A549 (cell line): ENCODE measurements around the gene CREBZF. TPM values are rescaled to one million over a fixed set of nuclear protein-coding genes. Genes with fewer than 3 reads are reported as not detected.
A peak's percentile ranks its signal among the peaks of the same experiment; 100 is the strongest.

Source experiments
- ATAC-seq, 2 experiments: fragments of 200-7000 bp in 1 of 2; fragments of >200 bp in 1 of 2; cut with Nextera tagmentation in 1 of 2; cut with Tn5 transposase in 1 of 2; 3 replicates each; pipeline versions ENCODE4 v1.8.0 to v1.9.1; 2018 to 2020; ENCODE audit warnings: mild to moderate bottlenecking in 1 of 2, moderate library complexity in 1 of 2
- CTCF ChIA-PET: fragments of 300-600 bp; sonication (Branson Sonifier 250); formaldehyde crosslinking; extraction: SDS; loops from one replicate; lab custom pipeline; 2021; ENCODE audit warnings: antibody characterized with exemption, inconsistent platforms; lab: Yijun Ruan, JAX
- POLR2A ChIA-PET: fragments of 350-600 bp; formaldehyde crosslinking; extraction: SDS; loops from one replicate; lab custom pipeline; 2021; ENCODE audit warnings: antibody characterized with exemption, inconsistent platforms; lab: Yijun Ruan, JAX
- DNase-seq, 2 experiments: peaks; one replicate each; pipeline versions ENCODE4 v3.0.0 to v3.0.0-alpha.2; 2011 to 2016; ENCODE audit warnings: low read depth in 1 of 2, low spot score in 1 of 2
- FAIRE-seq: peaks from 2 replicates; lab custom pipeline; 2011; peaks lifted over from hg19 to GRCh38; lab: Jason Lieb, UNC
- H3K27ac ChIP-seq, 2 experiments: fragments of >200 bp; sonication (Bioruptor Twin); formaldehyde crosslinking; 3 replicates each; pipeline ENCODE4 v1.5.1; 2016 to 2017
- H3K4me1 ChIP-seq: fragments of >200 bp; sonication (Bioruptor Twin); formaldehyde crosslinking; 3 replicates; pipeline ENCODE4 v1.6.1; 2016
- H3K4me2 ChIP-seq: fragments of >200 bp; sonication (Bioruptor Twin); formaldehyde crosslinking; 3 replicates; pipeline ENCODE4 v1.6.1; 2016
- H3K4me3 ChIP-seq: fragments of >200 bp; sonication (Bioruptor Twin); formaldehyde crosslinking; 3 replicates; pipeline ENCODE4 v1.5.1; 2016
- H3K9me3 ChIP-seq: fragments of >200 bp; sonication (Bioruptor Twin); formaldehyde crosslinking; 3 replicates; pipeline ENCODE4 v1.6.1; 2016
- CBX2 ChIP-seq: fragments of 200-600 bp; sonication (generic); IDR thresholded peaks from 2 replicates; pipeline ENCODE4 v1.6.1; 2016; ENCODE audit warnings: low read depth, mild to moderate bottlenecking, borderline replicate concordance
- CBX8 ChIP-seq: fragments of 200-600 bp; sonication (generic); IDR thresholded peaks from 2 replicates; pipeline ENCODE4 v1.6.1; 2016
- CHD4 ChIP-seq: fragments of 200-600 bp; sonication (generic); IDR thresholded peaks from 2 replicates; pipeline ENCODE4 v1.6.1; 2016; ENCODE audit warnings: antibody characterized with exemption, mild to moderate bottlenecking, borderline replicate concordance
- FOSL2 ChIP-seq, 2 experiments: fragments of 450-650 bp in 1 of 2; fragments of >200 bp in 1 of 2; sonication (Bioruptor Twin) in 1 of 2; formaldehyde crosslinking; IDR thresholded peaks; 2 replicates each; pipeline versions ENCODE4 v1.5.0 to v1.6.1; 2016 to 2020; ENCODE audit warnings: mild to moderate bottlenecking in 1 of 2, moderate library complexity in 1 of 2
- FOXS1 ChIP-seq: fragments of 250-450 bp; sonication (Bioruptor Pico); IDR thresholded peaks from 2 replicates; pipeline ENCODE4 v1.5.0; 2020; ENCODE audit warnings: mild to moderate bottlenecking, moderate library complexity
- HDAC2 ChIP-seq: fragments of 200-600 bp; sonication (generic); IDR thresholded peaks from 2 replicates; pipeline ENCODE4 v1.6.1; 2016
- HEYL ChIP-seq: fragments of 250-450 bp; sonication (Bioruptor Pico); IDR thresholded peaks from 2 replicates; pipeline ENCODE4 v1.8.0; 2021; ENCODE audit warnings: mild to moderate bottlenecking, moderate library complexity
- HOXB13 ChIP-seq: fragments of 250-450 bp; sonication (Bioruptor Pico); IDR thresholded peaks from 2 replicates; pipeline ENCODE4 v1.5.0; 2020; ENCODE audit warnings: low read depth, mild to moderate bottlenecking, moderate library complexity
- POLR2AphosphoS2 ChIP-seq: conservative IDR thresholded peaks from 2 replicates; pipeline ENCODE4 v1.6.1; 2012; ENCODE audit warnings: low read length, improper control_type of control experiment, inconsistent platforms
- RAD21 ChIP-seq, 2 experiments: fragments of >200 bp in 1 of 2; sonication (Bioruptor Twin) in 1 of 2; formaldehyde crosslinking in 1 of 2; IDR thresholded peaks in 1 of 2; conservative IDR thresholded peaks in 1 of 2; 2 replicates in 1 of 2; 3 replicates in 1 of 2; pipeline ENCODE4 v1.6.1; 2012 to 2018; ENCODE audit warnings: inconsistent platforms in 1 of 2
- SREBF2 ChIP-seq: fragments of 450-650 bp; IDR thresholded peaks from 2 replicates; pipeline ENCODE4 v1.6.1; 2014; ENCODE audit warnings: mild to moderate bottlenecking, moderate library complexity
- TP53 ChIP-seq: fragments of 250-450 bp; sonication (Bioruptor Pico); IDR thresholded peaks from 2 replicates; pipeline ENCODE4 v1.5.0; 2021; ENCODE audit warnings: mild to moderate bottlenecking, moderate library complexity
- ZC3H11A ChIP-seq: fragments of 450-650 bp; IDR thresholded peaks from 2 replicates; pipeline ENCODE4 v1.6.1; 2014; ENCODE audit warnings: antibody characterized with exemption, mild to moderate bottlenecking
- ZNF302 ChIP-seq: fragments of 250-450 bp; sonication (Bioruptor Pico); IDR thresholded peaks from 2 replicates; pipeline ENCODE4 v1.9.0; 2021; ENCODE audit warnings: inconsistent platforms, mild to moderate bottlenecking, moderate library complexity
- ZSCAN20 ChIP-seq: fragments of 250-450 bp; sonication (Bioruptor Pico); IDR thresholded peaks from 2 replicates; pipeline ENCODE4 v1.8.0; 2022; ENCODE audit warnings: mild to moderate bottlenecking, moderate library complexity
- WGBS: methylation state at CpG from one replicate; pipeline ENCODE4 v1.1.6; 2017; ENCODE audit errors: missing lambda C conversion rate; 5-methylcytosine and 5-hydroxymethylcytosine counted together
- polyA plus RNA-seq, 4 experiments: library from polyadenylated mRNA; depleted of rRNA in 3 of 4; stranded (reverse); fragments of >200 nt; fragmentation: RNase III in 1 of 4; extraction: RNeasy Plus Mini Kit Qiagen cat#74134 plus additional on column Dnase treatment in 1 of 4; gene quantifications; 2 replicates in 3 of 4; 3 replicates in 1 of 4; pipeline ENCODE4 v1.2.3, GENCODE V29; 2011 to 2017
- TF ChIP-seq, protein P1 (sequence below): IDR thresholded peaks from 2 replicates; pipeline ENCODE4 v1.6.1; 2012
- TF ChIP-seq, protein P2 (sequence below): fragments of >200 bp; sonication (Bioruptor Twin); formaldehyde crosslinking; IDR thresholded peaks from 3 replicates; pipeline ENCODE4 v1.5.1; 2016
- TF ChIP-seq, protein P3 (sequence below): fragments of >200 bp; sonication (Bioruptor Twin); formaldehyde crosslinking; IDR thresholded peaks from 3 replicates; pipeline ENCODE4 v1.6.1; 2016
- TF ChIP-seq, protein P4 (sequence below): fragments of 250-450 bp; sonication (Bioruptor Pico); IDR thresholded peaks from 2 replicates; pipeline ENCODE4 v1.5.0; 2020; ENCODE audit warnings: low read depth, mild to moderate bottlenecking, moderate library complexity
- TF ChIP-seq, protein P5 (sequence below): IDR thresholded peaks from 2 replicates; pipeline ENCODE4 v1.6.1; 2012; ENCODE audit warnings: low read depth, borderline replicate concordance
- TF ChIP-seq, protein P6 (sequence below): fragments of 200-600 bp; sonication (generic); IDR thresholded peaks from 2 replicates; pipeline ENCODE4 v1.6.1; 2016; ENCODE audit warnings: antibody characterized with exemption, mild to moderate bottlenecking, moderate library complexity
- TF ChIP-seq, protein P7 (sequence below): IDR thresholded peaks from 2 replicates; pipeline ENCODE4 v1.6.1; 2012
- TF ChIP-seq, protein P8 (sequence below): fragments of >200 bp; sonication (Bioruptor Twin); formaldehyde crosslinking; IDR thresholded peaks from 2 replicates; pipeline ENCODE4 v1.6.1; 2016

The CREBZF gene
- polyA plus RNA-seq, 2 of the 4 experiments (the other 2 are of a cell fraction) = 57.8 to 61.8 TPM

DNA sequence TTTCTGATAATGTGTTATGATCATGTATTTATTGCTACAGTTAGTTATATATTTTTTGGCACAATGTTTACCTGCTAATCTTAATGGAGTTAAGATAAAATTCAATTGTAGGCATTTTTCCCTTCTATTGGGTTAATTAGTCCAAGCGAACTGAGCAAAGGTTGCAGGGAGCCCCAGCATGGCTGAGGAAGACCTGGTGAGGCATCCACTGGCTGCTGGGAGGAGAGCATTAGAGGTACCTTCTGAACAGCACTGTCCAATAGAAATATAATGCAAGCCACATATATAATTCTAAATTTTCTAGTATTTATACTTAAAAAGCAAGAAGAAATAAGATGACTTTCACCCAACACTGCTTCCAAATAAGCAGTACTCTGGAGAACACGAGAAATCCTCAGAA is 17.9 kb downstream of the CREBZF start:
- Histone ChIP-seq H3K9me3 (no peaks in the 10 kb centered on the region), H3K27ac (peak overlapping the region; percentile 86 to 89), H3K4me2 (peak overlapping the region; percentile 87), H3K4me3 (peak overlapping the region; percentile 75), H3K4me1 (peaks cover 18% of the 10 kb centered on the region; the same call in 2 of the 3 replicates)
- ATAC-seq = peak in 1 of 2 experiments; percentile 35; a peak in 3 of 6 replicates
- ChIA-PET CTCF (interaction anchor here (0.6 to 2.1 kb wide), 7 partner anchors 10 to 208 kb away, joined by 3 to 6 read pairs (median 3); partner anchors contain the start of gene CCDC83), POLR2A (interaction anchor here (0.6 to 3.5 kb wide), 7 partner anchors 9 to 197 kb away, joined by 3 to 37 read pairs (median 20); partner anchors contain the start of genes CREBZF, DLG2 and TMEM126B)
- no peak for FAIRE-seq
- TF ChIP-seq, protein P1, sequence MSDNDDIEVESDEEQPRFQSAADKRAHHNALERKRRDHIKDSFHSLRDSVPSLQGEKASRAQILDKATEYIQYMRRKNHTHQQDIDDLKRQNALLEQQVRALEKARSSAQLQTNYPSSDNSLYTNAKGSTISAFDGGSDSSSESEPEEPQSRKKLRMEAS = no peak
- no peak for TF ChIP-seq SREBF2
- no peak for TF ChIP-seq CHD4
- no peak for TF ChIP-seq ZSCAN20 (CRISPR knock-in tag)
- TF ChIP-seq, protein P2, sequence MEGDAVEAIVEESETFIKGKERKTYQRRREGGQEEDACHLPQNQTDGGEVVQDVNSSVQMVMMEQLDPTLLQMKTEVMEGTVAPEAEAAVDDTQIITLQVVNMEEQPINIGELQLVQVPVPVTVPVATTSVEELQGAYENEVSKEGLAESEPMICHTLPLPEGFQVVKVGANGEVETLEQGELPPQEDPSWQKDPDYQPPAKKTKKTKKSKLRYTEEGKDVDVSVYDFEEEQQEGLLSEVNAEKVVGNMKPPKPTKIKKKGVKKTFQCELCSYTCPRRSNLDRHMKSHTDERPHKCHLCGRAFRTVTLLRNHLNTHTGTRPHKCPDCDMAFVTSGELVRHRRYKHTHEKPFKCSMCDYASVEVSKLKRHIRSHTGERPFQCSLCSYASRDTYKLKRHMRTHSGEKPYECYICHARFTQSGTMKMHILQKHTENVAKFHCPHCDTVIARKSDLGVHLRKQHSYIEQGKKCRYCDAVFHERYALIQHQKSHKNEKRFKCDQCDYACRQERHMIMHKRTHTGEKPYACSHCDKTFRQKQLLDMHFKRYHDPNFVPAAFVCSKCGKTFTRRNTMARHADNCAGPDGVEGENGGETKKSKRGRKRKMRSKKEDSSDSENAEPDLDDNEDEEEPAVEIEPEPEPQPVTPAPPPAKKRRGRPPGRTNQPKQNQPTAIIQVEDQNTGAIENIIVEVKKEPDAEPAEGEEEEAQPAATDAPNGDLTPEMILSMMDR = no peak
- TF ChIP-seq CBX8 = no peak
- no peak for TF ChIP-seq HDAC2
- WGBS = 5% methylated on average over 2 of the region's 2 CpGs
- no peak for DNase-seq

DNA sequence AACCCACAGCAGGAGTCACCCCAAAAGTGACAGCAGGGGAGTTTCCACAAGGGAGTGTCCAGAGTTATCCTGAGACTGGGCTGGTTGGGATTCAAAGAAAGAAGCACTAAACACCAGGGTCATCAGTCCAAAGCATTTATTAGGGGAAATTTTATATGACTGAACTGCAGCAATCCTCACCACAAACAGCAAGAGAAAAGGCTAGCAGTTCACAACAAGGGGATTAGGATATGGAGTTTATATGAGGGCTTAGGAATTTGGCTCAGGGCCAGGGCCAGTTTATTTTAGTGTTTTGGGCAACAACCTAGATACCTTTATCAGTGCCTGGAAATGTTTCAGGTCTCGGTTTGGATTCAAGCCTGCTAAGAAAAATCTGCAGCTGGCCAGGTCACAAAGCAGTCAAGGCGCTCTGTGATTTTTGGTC is 21.7 kb downstream of the CREBZF start:
- CTCF ChIA-PET = no interaction called here
- 71% methylated on average over 2 of the region's 2 CpGs for WGBS
- POLR2A ChIA-PET = no interaction called here
- ATAC-seq = no peak
- Histone ChIP-seq H3K27ac (no peak overlapping the region), H3K4me2 (no peak overlapping the region), H3K4me1 (peaks cover 4% of the 10 kb centered on the region; the same call in 1 of the 3 replicates), H3K9me3 (no peaks in the 10 kb centered on the region), H3K4me3 (no peak overlapping the region)
- TF ChIP-seq CBX8 (no peak), ZC3H11A (no peak), FOXS1 (no peak), POLR2AphosphoS2 (no peak)
- no peak for DNase-seq
- no peak for FAIRE-seq

DNA sequence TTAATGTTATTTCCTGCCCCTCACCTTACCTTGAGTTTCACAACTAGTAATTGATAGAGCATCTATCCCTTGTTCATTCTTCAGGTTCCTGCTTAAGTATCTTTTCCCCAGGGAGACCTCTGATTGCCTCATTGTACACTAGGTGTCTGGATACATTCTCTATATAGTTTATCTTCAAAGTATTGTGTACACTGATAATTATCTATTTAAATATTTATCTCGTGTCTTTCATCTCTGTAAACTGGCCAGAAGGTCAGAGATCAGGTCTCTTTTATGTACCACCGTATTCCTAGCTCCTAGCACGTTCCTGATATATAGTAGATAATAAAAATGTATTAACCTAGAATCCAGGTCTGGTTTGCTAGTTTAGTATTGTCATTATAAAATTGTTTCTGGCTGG is 30.2 kb downstream of the CREBZF start:
- H3K4me1 ChIP-seq = peaks cover 2% of the 10 kb centered on the region; the same call in 2 of the 3 replicates
- ChIA-PET POLR2A (no interaction called here), CTCF (no interaction called here)
- ATAC-seq (no peak), FAIRE-seq (no peak), DNase-seq (no peak)
- H3K4me3 ChIP-seq = no peak overlapping the region
- WGBS = 84% methylated on average over 3 of the region's 3 CpGs
- H3K4me2 ChIP-seq = no peak overlapping the region
- no peak overlapping the region for H3K27ac ChIP-seq
- H3K9me3 ChIP-seq = no peaks in the 10 kb centered on the region
- TF ChIP-seq SREBF2 (no peak), ZNF302 (CRISPR knock-in tag) (no peak), TP53 (no peak), RAD21 (conservative IDR thresholded peaks at IDR 0.05 in 1 of 2, IDR thresholded peaks at IDR 0.05 in 1 of 2) (no peak), CBX2 (no peak), HDAC2 (no peak), HOXB13 (CRISPR knock-in tag) (no peak), HEYL (no peak), FOSL2 (IDR thresholded peaks at IDR 0.05) (no peak), FOSL2 (CRISPR knock-in tag; IDR thresholded peaks at IDR 0.05) (no peak)
- TF ChIP-seq, protein P3, sequence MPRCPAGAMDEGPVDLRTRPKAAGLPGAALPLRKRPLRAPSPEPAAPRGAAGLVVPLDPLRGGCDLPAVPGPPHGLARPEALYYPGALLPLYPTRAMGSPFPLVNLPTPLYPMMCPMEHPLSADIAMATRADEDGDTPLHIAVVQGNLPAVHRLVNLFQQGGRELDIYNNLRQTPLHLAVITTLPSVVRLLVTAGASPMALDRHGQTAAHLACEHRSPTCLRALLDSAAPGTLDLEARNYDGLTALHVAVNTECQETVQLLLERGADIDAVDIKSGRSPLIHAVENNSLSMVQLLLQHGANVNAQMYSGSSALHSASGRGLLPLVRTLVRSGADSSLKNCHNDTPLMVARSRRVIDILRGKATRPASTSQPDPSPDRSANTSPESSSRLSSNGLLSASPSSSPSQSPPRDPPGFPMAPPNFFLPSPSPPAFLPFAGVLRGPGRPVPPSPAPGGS = no peak
- TF ChIP-seq, protein P4, sequence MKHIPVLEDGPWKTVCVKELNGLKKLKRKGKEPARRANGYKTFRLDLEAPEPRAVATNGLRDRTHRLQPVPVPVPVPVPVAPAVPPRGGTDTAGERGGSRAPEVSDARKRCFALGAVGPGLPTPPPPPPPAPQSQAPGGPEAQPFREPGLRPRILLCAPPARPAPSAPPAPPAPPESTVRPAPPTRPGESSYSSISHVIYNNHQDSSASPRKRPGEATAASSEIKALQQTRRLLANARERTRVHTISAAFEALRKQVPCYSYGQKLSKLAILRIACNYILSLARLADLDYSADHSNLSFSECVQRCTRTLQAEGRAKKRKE (CRISPR knock-in tag) = no peak
- TF ChIP-seq, protein P5, sequence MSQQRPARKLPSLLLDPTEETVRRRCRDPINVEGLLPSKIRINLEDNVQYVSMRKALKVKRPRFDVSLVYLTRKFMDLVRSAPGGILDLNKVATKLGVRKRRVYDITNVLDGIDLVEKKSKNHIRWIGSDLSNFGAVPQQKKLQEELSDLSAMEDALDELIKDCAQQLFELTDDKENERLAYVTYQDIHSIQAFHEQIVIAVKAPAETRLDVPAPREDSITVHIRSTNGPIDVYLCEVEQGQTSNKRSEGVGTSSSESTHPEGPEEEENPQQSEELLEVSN = no peak
- TF ChIP-seq, protein P6, sequence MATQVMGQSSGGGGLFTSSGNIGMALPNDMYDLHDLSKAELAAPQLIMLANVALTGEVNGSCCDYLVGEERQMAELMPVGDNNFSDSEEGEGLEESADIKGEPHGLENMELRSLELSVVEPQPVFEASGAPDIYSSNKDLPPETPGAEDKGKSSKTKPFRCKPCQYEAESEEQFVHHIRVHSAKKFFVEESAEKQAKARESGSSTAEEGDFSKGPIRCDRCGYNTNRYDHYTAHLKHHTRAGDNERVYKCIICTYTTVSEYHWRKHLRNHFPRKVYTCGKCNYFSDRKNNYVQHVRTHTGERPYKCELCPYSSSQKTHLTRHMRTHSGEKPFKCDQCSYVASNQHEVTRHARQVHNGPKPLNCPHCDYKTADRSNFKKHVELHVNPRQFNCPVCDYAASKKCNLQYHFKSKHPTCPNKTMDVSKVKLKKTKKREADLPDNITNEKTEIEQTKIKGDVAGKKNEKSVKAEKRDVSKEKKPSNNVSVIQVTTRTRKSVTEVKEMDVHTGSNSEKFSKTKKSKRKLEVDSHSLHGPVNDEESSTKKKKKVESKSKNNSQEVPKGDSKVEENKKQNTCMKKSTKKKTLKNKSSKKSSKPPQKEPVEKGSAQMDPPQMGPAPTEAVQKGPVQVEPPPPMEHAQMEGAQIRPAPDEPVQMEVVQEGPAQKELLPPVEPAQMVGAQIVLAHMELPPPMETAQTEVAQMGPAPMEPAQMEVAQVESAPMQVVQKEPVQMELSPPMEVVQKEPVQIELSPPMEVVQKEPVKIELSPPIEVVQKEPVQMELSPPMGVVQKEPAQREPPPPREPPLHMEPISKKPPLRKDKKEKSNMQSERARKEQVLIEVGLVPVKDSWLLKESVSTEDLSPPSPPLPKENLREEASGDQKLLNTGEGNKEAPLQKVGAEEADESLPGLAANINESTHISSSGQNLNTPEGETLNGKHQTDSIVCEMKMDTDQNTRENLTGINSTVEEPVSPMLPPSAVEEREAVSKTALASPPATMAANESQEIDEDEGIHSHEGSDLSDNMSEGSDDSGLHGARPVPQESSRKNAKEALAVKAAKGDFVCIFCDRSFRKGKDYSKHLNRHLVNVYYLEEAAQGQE = no peak
- TF ChIP-seq, protein P7, sequence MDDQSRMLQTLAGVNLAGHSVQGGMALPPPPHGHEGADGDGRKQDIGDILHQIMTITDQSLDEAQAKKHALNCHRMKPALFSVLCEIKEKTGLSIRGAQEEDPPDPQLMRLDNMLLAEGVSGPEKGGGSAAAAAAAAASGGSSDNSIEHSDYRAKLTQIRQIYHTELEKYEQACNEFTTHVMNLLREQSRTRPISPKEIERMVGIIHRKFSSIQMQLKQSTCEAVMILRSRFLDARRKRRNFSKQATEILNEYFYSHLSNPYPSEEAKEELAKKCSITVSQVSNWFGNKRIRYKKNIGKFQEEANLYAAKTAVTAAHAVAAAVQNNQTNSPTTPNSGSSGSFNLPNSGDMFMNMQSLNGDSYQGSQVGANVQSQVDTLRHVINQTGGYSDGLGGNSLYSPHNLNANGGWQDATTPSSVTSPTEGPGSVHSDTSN = no peak
- TF ChIP-seq, protein P8, sequence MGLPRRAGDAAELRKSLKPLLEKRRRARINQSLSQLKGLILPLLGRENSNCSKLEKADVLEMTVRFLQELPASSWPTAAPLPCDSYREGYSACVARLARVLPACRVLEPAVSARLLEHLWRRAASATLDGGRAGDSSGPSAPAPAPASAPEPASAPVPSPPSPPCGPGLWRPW = no peak
